ENCODE measurements around the gene VWA3B. TPM values are rescaled to one million over a fixed set of nuclear protein-coding genes. Genes with fewer than 3 reads are reported as not detected.
"Not testable (repeated sequence)": the region's sequence is repeated elsewhere in the genome, so short reads cannot be mapped to it uniquely, and the experiment has no call there.

The VWA3B gene
- total and polyA plus RNA-seq, 5 experiments from 2014 or later, result 0.63 TPM; not detected in 4

DNA sequence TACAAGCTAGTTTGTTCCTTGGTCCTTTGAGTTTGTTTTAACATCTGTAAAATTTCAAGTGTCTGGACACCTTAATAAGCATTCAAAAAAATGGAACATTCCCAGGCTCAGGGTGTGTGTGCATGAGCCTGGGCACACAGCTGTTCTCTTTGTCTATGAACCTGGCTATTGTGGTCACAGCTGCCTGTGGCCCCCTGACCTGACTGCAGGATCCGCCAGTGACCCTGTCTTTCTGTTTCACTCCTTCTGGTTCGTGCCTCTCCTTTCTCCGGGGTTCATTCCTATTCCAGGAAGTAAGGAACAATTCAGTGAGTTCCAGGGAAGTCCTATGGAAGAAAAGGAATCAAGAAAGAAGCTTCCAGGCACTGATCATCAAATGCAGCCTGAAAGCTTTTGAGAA lies 35.6 kb downstream of the VWA3B start:
- Mint-ChIP-seq H3K4me3 (no peak overlapping the region), H3K9me3 (no peaks in the 10 kb centered on the region), H3K36me3 (no peaks in the 10 kb centered on the region), H3K27ac (peak overlapping the region in 1 of 10 donors; percentile 6), H3K4me1 (peaks cover 0 to 16% (median 12%) of the 10 kb centered on the region in 4 donors), H3K27me3 (peaks cover 0 to 9% (median 4%) of the 10 kb centered on the region in 5 donors)
- POLR2A ChIA-PET, result no interaction called here
- DNase-seq (no peak), ATAC-seq (no peak)

DNA sequence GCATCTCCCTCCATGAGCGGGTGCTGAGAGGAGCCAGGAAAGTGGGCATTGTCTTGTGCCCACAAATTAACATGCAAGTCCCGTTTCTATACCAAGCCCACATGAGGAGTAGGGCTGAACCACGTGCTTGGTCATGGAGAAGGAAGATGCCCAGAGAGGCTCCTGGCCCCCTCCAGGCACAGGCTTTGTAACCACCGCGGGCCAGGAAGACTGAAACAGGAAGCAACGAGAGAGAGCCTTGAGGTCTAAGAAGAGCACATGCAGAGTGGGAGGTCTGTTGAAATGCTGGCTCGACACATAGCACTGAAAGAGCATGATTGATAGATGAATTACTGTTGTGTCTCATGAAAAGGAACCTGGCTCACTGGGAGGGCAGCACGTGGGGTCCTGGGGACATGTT lies 36.3 kb downstream of the VWA3B start:
- Mint-ChIP-seq H3K27me3 (peaks cover under 1 to 9% (median 3%) of the 10 kb centered on the region in 5 donors), H3K9me3 (no peaks in the 10 kb centered on the region), H3K36me3 (no peaks in the 10 kb centered on the region), H3K4me3 (peak overlapping the region in 1 of 10 donors; percentile 4), H3K4me1 (peaks cover 0 to 16% (median 12%) of the 10 kb centered on the region in 4 donors), H3K27ac (peak overlapping the region in 2 of 10 donors; percentile 1 to 53)
- DNase-seq (no peak), ATAC-seq (peak in 1 of 2 donors; percentile 20)
- POLR2A ChIA-PET, result no interaction called here

DNA sequence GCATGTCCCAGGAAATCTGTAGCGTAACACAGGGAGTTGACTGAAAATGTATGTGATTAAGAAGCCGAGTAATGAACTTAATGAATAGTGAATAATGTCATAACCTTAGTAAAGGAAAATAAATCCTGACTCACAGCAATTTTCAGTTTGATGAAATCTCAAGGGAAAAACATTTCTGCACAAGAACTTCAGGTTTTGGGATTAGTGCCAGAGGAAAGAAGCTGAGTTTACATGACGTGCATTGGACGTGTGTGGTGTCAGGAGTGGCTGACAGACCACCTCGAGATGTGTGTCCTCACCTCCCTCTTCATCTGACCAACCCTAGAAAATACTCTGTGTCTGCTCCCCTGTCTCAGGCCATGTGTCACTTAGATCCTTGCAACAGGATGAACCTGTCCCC lies 39.1 kb downstream of the VWA3B start:
- DNase-seq (no peak), ATAC-seq (no peak)
- no peaks in the 10 kb centered on the region for H3K9me3 Mint-ChIP-seq
- no peaks in the 10 kb centered on the region for H3K36me3 Mint-ChIP-seq
- peaks cover 0 to 16% (median 12%) of the 10 kb centered on the region in 4 donors for H3K4me1 Mint-ChIP-seq
- H3K4me3 Mint-ChIP-seq, result no peak overlapping the region
- POLR2A ChIA-PET, result no interaction called here
- H3K27ac Mint-ChIP-seq, result no peak overlapping the region
- H3K27me3 Mint-ChIP-seq, result peaks cover 5 to 23% (median 15%) of the 10 kb centered on the region in 5 donors

- H3K36me3 Mint-ChIP-seq, result no peaks in the 10 kb centered on the region
- no peaks in the 10 kb centered on the region for H3K9me3 Mint-ChIP-seq
- DNase-seq, result no peak
- H3K27ac Mint-ChIP-seq, result no peak overlapping the region
- no peak for ATAC-seq
- POLR2A ChIA-PET, result no interaction called here
- peaks cover 0 to 16% (median 12%) of the 10 kb centered on the region in 4 donors for H3K4me1 Mint-ChIP-seq
- no peak overlapping the region for H3K4me3 Mint-ChIP-seq
- H3K27me3 Mint-ChIP-seq, result peaks cover 2 to 31% (median 16%) of the 10 kb centered on the region in 5 donors
These were observed 40.4 kb downstream of the VWA3B start for GRCh38 chr2:98127229-98127989.

GRCh38 chr2:98128556-98129109 lies 41.7 kb downstream of the VWA3B start:
- DNase-seq, result no peak
- Mint-ChIP-seq H3K27ac (peak overlapping the region in 2 of 10 donors; percentile 11 to 77), H3K4me1 (peaks cover 1 to 11% (median 6%) of the 10 kb centered on the region in 4 donors), H3K4me3 (no peak overlapping the region), H3K36me3 (no peaks in the 10 kb centered on the region), H3K27me3 (peaks cover 2 to 38% (median 16%) of the 10 kb centered on the region in 5 donors), H3K9me3 (no peaks in the 10 kb centered on the region)
- POLR2A ChIA-PET, result no interaction called here
- ATAC-seq, result no peak

DNA sequence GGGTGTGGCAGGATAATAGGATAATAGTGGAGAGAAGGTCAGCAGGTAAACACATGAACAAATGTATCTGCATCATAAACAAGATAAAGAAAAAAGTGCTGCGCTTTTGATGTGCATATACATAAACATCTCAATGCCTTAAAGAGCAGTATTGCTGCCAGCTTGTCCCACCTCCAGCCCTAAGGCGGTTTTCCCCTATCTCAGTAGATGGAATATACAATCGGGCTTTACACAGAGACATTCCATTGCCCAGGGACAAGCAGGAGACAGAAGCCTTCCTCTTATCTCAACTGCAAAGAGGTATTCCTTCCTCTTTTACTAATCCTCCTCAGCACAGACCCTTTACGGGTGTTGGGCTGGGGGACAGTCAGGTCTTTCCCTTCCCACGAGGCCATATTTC lies 43.1 kb downstream of the VWA3B start:
- H3K4me3 Mint-ChIP-seq, H3K36me3 Mint-ChIP-seq, DNase-seq, POLR2A ChIA-PET, ATAC-seq, H3K9me3 Mint-ChIP-seq: not testable (repeated sequence)
- Mint-ChIP-seq H3K27ac (peak overlapping the region in 1 of 10 donors; percentile 69), H3K27me3 (peaks cover 2 to 41% (median 10%) of the 10 kb centered on the region in 5 donors), H3K4me1 (peaks cover 6 to 18% (median 15%) of the 10 kb centered on the region in 4 donors)

DNA sequence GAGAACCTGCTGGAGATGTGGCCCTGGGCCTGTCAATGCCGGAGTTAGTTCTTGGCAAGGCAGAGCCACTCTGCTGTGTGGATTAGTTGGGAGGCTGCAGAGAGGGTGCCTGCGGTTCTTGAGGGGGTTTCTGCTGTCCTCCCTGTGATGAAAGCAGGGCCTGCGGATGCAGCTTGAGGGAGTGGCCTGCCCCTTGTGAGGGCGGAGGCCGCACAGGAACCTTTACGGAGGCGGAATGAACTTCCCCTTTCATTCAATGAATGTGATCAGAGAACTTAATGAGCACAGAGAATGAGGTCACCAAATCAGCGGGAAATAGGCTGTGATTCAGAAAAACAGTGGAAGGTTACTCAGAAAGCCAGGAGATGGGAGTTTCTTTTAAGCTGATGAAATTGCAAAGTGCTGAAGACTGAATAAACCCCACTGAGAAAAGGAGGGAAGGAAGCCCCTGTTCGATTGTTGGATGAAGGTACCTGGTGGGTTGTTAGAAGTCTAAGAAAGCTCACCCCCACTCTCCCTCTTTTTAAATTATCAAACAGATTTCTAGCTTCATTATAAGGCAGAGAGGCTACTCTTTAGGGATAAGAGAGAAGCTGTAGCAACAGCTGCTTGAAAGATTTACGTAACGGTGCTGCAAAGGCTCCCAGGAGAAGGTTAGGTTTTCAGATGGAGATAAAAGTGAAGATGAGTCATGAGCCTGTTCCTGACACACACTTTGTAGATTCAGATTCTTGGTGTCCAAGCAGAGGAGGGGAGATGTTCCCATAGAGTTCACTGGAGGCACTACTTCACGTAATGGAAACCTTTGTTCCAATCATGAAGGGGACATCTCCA lies 47.4 kb downstream of the VWA3B start:
- Mint-ChIP-seq H3K27ac (peak overlapping the region in 2 of 10 donors; percentile 5 to 8), H3K36me3 (no peaks in the 10 kb centered on the region), H3K9me3 (no peaks in the 10 kb centered on the region), H3K4me1 (peaks cover 6 to 18% (median 15%) of the 10 kb centered on the region in 4 donors), H3K4me3 (peak overlapping the region in 1 of 10 donors; percentile 18), H3K27me3 (peaks cover 2 to 27% (median 6%) of the 10 kb centered on the region in 5 donors)
- ATAC-seq (peak; percentile 67 to 96), DNase-seq (peak in 6 of 10 donors; percentile 4 to 33 (median 20))
- POLR2A ChIA-PET, result no interaction called here

DNA sequence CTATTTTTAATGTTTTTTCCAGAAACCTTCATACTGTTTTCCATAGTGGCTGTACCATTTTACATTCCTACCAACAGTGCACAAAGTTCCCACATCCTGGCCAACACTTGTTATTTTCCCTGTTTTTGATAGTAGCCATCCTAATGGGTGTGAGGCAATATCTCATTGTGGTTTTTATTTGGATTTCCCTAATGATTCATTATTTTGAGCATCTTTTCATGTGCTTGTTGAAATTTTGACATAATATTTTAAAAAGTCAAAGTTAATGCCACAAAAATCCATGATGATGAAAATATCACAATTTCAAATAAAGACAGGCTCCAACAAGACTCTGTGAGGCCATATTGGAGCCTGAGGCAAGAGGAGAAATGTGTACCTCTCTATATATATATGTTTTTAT lies 50.2 kb downstream of the VWA3B start:
- Mint-ChIP-seq H3K4me1 (peaks cover 6 to 18% (median 15%) of the 10 kb centered on the region in 4 donors), H3K9me3 (no peaks in the 10 kb centered on the region), H3K27ac (no peak overlapping the region), H3K4me3 (no peak overlapping the region), H3K36me3 (no peaks in the 10 kb centered on the region), H3K27me3 (peaks cover 0 to 9% (median 3%) of the 10 kb centered on the region in 5 donors)
- no peak for DNase-seq
- POLR2A ChIA-PET, result no interaction called here
- no peak for ATAC-seq

- H3K4me1 Mint-ChIP-seq, result peaks cover 5 to 10% (median 10%) of the 10 kb centered on the region in 4 donors
- ATAC-seq, H3K27me3 Mint-ChIP-seq, DNase-seq, H3K36me3 Mint-ChIP-seq, H3K4me3 Mint-ChIP-seq, H3K27ac Mint-ChIP-seq, H3K9me3 Mint-ChIP-seq, POLR2A ChIA-PET: not testable (repeated sequence)
These were observed 52.0 kb downstream of the VWA3B start for GRCh38 chr2:98138978-98139377.

DNA sequence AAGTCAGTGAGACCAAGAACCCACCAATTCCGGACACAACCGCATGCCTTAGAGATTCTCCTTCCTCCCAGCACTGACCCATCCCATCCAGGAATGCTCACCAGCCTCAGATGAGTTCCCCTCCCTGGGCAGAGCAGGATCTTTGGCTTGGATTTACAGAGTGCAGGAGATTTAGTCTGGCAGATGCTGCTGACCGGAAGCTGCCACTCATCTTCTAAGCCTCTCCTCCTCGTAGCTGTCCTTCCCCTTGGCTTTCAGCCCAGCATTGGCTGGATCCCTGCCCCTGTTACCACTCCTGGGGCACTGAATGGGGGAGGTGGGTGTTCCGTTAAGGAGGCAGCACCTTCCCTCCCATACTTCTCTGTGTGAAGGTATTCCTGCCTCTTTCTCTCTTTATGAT lies 53.2 kb downstream of the VWA3B start:
- Mint-ChIP-seq H3K4me1 (no peaks in the 10 kb centered on the region), H3K36me3 (no peaks in the 10 kb centered on the region), H3K4me3 (no peak overlapping the region), H3K27me3 (peaks cover 0 to 3% (median 0%) of the 10 kb centered on the region in 5 donors), H3K9me3 (peaks cover 0 to 2% (median 0%) of the 10 kb centered on the region in 9 donors), H3K27ac (peak overlapping the region in 1 of 10 donors; percentile 73)
- no peak for ATAC-seq
- DNase-seq, result no peak
- POLR2A ChIA-PET, result no interaction called here

DNA sequence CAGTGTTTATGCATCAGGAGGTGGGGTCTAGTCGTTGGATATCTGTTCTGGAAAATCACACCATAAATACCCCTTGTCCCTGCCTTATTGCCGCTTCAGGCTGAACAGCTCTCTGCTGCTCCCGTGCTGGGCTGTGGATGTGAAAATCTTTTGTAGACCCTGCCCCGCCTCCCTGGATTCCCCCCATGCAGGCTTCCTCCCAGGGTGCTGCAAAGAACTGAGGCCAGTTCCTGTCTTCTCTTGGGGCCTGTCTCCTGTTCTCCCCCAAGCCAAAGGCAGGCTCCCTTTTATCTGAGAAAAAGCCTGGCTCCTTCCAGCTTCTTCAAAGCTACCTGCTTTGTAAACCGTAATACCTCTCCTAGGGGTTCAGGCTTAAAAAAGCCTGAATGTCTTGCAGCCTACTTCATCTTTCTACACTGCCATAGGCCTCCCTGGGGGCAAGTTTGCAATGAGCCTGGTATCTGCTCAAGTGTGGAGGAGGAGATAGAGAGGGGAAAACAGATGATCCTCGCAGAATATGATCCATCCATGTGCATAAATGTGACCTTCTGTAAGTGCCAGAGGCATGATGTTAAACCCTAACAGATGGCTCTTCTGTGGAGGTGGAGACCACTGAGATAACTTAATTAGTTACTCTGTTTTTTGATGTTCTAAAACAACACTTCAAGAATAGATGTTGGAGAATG lies 55.3 kb downstream of the VWA3B start:
- POLR2A ChIA-PET, result no interaction called here
- DNase-seq, result no peak
- Mint-ChIP-seq H3K4me3 (no peak overlapping the region), H3K4me1 (no peaks in the 10 kb centered on the region), H3K36me3 (peaks cover 0 to 3% (median 0%) of the 10 kb centered on the region in 3 donors), H3K27me3 (peaks cover 0 to 6% (median 0%) of the 10 kb centered on the region in 5 donors), H3K9me3 (peaks cover 0 to 15% (median 7%) of the 10 kb centered on the region in 9 donors), H3K27ac (no peak overlapping the region)
- no peak for ATAC-seq

- Mint-ChIP-seq H3K9me3 (peaks cover 0 to 15% (median 7%) of the 10 kb centered on the region in 9 donors), H3K27ac (no peak overlapping the region), H3K4me3 (no peak overlapping the region), H3K27me3 (peaks cover 0 to 4% (median 0%) of the 10 kb centered on the region in 5 donors), H3K36me3 (peaks cover 0 to 3% (median 0%) of the 10 kb centered on the region in 3 donors), H3K4me1 (peaks cover 0 to 13% (median 4%) of the 10 kb centered on the region in 4 donors)
- DNase-seq (no peak), ATAC-seq (no peak)
- POLR2A ChIA-PET, result no interaction called here
These were observed 58.1 kb downstream of the VWA3B start for GRCh38 chr2:98145070-98145469.
